Thoracic aorta (tissue), 2 donors: ENCODE results near the gene DPF1. TPM values are rescaled to one million over a fixed set of nuclear protein-coding genes. Genes with fewer than 3 reads are reported as not detected.

Source experiments
- ATAC-seq: fragments of 150-250 bp; one replicate; pipeline ENCODE4 v1.8.0; 2017; ENCODE audit warnings: low read depth; ENCODE audit not compliant: insufficient number of reproducible peaks, low FRiP score
- DNase-seq: peaks from one replicate; pipeline ENCODE4 v3.0.0-alpha.2; 2020; ENCODE audit warnings: low spot score
- H3K27ac ChIP-seq, 2 donors: fragments of 200-600 bp; sonication (generic); 1 replicate in 1 of 2; 2 replicates in 1 of 2; pipeline ENCODE4 v1.5.1; 2016; ENCODE audit warnings: mild to moderate bottlenecking in 2 of 2, moderate library complexity in 2 of 2
- H3K27me3 ChIP-seq: fragments of 200-600 bp; sonication (generic); replicated peaks from 2 replicates; pipeline ENCODE4 v1.6.0; 2016; ENCODE audit warnings: mild to moderate bottlenecking; ENCODE audit not compliant: insufficient read depth
- H3K36me3 ChIP-seq: fragments of 200-600 bp; sonication (generic); one replicate; pipeline ENCODE4 v1.5.1; 2016
- H3K4me1 ChIP-seq, 2 donors: fragments of 200-600 bp; sonication (generic); 1 replicate in 1 of 2; 2 replicates in 1 of 2; pipeline versions ENCODE4 v1.5.1 to v1.6.0; 2016; ENCODE audit warnings: low read depth in 2 of 2, mild to moderate bottlenecking in 1 of 2; ENCODE audit not compliant: control insufficient read depth in 1 of 2
- H3K4me3 ChIP-seq: fragments of 200-600 bp; sonication (generic); 2 replicates; pipeline ENCODE4 v1.5.1; 2016; ENCODE audit warnings: mild to moderate bottlenecking
- H3K9me3 ChIP-seq: fragments of 200-600 bp; sonication (generic); 2 replicates; pipeline ENCODE4 v1.5.1; 2016
- total RNA-seq, 2 donors: library from RNA; depleted of rRNA; stranded (reverse); fragments of >200 nt; gene quantifications; one replicate each; pipeline versions ENCODE4 v1.1.0 to v1.2.3, GENCODE V29; 2016
- TF ChIP-seq, protein P1 (sequence below): fragments of 200-600 bp; sonication (generic); IDR thresholded peaks from one replicate; pipeline ENCODE4 v1.5.1; 2019; ENCODE audit warnings: antibody characterized with exemption

DPF1 gene
- total RNA-seq, 2 donors from 2014 or later = 0.85 to 1.2 TPM

DNA sequence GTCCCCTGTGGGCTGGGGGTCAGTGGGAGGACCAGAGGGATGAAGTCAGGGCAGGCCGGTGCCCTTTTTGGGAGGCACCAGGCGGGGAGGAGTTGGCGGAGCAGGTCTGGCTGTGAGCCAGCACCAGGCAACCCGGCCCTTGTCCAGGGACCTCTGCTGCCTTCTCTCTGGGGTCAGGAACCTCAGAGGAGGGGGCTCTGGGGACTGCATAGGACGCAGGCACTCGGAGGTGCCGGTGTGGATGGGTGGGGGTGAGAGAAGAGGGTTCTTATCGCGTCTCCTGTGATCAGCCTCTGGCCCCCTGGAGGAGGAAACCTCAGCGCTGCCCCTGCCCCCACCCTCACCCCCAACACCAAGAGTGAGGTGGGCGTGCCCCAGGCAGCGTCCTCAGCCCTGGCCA, 16.5 kb downstream of the DPF1 start:
- H3K36me3 ChIP-seq = peaks cover 3% of the 10 kb centered on the region
- no peak overlapping the region for H3K4me3 ChIP-seq
- TF ChIP-seq, protein P1, sequence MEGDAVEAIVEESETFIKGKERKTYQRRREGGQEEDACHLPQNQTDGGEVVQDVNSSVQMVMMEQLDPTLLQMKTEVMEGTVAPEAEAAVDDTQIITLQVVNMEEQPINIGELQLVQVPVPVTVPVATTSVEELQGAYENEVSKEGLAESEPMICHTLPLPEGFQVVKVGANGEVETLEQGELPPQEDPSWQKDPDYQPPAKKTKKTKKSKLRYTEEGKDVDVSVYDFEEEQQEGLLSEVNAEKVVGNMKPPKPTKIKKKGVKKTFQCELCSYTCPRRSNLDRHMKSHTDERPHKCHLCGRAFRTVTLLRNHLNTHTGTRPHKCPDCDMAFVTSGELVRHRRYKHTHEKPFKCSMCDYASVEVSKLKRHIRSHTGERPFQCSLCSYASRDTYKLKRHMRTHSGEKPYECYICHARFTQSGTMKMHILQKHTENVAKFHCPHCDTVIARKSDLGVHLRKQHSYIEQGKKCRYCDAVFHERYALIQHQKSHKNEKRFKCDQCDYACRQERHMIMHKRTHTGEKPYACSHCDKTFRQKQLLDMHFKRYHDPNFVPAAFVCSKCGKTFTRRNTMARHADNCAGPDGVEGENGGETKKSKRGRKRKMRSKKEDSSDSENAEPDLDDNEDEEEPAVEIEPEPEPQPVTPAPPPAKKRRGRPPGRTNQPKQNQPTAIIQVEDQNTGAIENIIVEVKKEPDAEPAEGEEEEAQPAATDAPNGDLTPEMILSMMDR = no peak
- DNase-seq = no peak
- H3K4me1 ChIP-seq = peaks cover 21 to 31% of the 10 kb centered on the region in 2 donors
- H3K9me3 ChIP-seq = no peaks in the 10 kb centered on the region
- no peak overlapping the region for H3K27ac ChIP-seq
- no peak for ATAC-seq
- H3K27me3 ChIP-seq = peaks cover 5% of the 10 kb centered on the region

DNA sequence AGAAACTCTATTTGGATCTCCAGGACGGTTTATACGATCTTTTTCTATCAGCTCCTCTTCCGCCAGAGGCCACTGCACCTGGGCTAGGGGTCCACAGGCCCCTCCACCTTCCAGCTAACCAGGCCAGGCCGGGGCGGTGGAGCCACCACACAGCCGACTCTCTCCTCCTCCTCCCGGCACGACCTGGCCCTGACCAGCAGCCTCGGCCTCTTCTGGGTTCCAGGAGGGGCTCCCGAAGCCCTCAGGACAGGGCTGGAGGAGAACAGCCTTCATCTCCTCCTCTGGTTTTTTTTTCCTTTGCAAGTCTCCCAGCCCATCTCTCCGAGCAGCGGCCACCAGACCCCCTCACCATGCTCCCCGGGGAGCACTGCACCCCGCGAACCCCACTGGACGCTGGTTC, 17.1 kb downstream of the DPF1 start:
- Histone ChIP-seq H3K9me3 (no peaks in the 10 kb centered on the region), H3K4me1 (peaks cover 21 to 31% of the 10 kb centered on the region in 2 donors), H3K36me3 (peaks cover 7% of the 10 kb centered on the region), H3K4me3 (no peak overlapping the region), H3K27me3 (peaks cover 5% of the 10 kb centered on the region), H3K27ac (no peak overlapping the region)
- no peak for DNase-seq
- ATAC-seq = no peak
- TF ChIP-seq, protein P1 = no peak

DNA sequence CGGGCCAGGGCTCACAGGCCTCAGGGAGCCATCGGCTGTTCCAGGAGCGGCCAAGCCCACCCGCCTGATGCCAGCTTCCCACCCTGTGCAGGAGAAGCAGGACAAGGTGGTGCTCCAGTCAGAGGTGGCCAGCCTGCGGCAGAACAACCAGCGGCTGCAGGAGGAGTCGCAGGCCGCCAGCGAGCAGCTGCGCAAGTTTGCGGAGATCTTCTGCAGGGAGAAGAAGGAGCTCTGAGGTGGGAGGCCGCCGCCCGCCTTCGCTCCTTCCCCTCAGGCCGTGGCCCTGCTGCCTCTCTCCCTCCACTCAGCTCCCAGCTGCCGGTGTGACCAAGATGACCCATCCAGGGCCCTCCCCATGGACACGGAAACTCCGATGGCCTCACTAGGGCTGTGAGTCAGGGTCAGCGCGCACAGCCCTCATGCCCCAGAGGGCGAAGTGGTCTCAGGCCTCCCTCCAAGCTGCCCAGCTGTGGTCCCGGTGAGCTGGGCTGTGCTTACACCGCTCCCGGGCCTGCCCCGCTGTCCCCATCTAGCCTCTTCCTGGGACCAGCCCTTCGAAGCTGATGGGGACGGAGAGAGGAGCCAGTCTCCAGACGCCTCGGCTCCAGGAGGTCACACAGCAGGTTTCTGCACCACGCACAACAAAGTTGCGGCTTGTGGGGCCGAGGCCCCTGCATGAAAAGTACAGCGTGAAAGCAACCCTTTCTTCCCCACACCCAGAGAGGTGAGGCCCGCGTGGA, 17.8 kb downstream of the DPF1 start:
- Histone ChIP-seq H3K4me1 (peaks cover 18 to 29% of the 10 kb centered on the region in 2 donors), H3K27me3 (peaks cover 2% of the 10 kb centered on the region), H3K9me3 (no peaks in the 10 kb centered on the region), H3K4me3 (no peak overlapping the region), H3K36me3 (peaks cover 11% of the 10 kb centered on the region), H3K27ac (no peak overlapping the region)
- no peak for ATAC-seq
- TF ChIP-seq, protein P1 = no peak
- no peak for DNase-seq

DNA sequence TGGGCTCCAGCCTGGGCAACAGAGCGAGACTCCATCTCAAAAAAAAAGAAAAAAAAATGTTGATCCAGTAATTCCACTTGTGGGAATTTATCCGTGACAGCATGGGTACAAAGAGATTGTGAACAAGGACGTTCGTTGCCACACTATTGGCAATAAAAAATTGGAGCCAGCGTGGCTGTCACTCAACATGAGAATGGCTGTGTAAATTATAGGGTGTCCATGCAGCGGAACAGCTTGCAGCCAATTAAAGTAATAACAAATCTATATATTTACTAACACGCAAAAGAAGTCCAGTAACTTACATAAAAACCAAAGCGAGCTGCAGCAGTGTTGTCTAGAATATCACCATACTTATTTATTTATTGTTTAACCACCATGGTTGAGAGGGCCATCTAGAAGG, 19.3 kb downstream of the DPF1 start:
- Histone ChIP-seq H3K4me1 (peaks cover 8 to 14% of the 10 kb centered on the region in 2 donors), H3K4me3 (no peak overlapping the region), H3K36me3 (peaks cover 14% of the 10 kb centered on the region), H3K27ac (no peak overlapping the region), H3K9me3 (no peaks in the 10 kb centered on the region), H3K27me3 (no peaks in the 10 kb centered on the region)
- TF ChIP-seq, protein P1 = no peak
- DNase-seq (no peak), ATAC-seq (no peak)

DNA sequence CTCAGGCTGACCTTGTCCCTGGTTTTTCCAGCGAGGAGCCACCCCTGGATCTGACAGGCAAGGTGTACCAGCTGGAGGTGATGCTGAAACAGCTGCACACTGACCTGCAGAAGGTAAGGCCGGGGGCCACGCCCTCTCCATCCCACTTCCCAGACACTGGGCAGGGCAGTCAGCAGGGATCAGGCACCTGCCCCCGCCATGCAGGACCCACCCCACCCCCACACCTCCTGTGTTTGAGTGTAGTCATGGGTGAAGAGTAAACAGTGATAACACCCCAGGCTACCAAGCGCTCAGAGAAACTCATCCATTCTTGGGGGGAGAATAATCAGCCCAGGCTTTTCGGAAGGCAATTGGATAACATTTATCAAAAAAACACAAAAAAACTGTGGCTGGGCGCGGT, 19.9 kb downstream of the DPF1 start:
- no peak overlapping the region for H3K4me3 ChIP-seq
- no peak for DNase-seq
- ATAC-seq = no peak
- peaks cover 14% of the 10 kb centered on the region for H3K36me3 ChIP-seq
- H3K27me3 ChIP-seq = no peaks in the 10 kb centered on the region
- no peak overlapping the region for H3K27ac ChIP-seq
- TF ChIP-seq, protein P1 = no peak
- H3K9me3 ChIP-seq = no peaks in the 10 kb centered on the region
- H3K4me1 ChIP-seq = peaks cover 1 to 8% of the 10 kb centered on the region in 2 donors
